Tibial nerve (tissue), 4 donors: ENCODE results near the gene MYL10. TPM values are rescaled to one million over a fixed set of nuclear protein-coding genes. Genes with fewer than 3 reads are reported as not detected.

Experiments used
- DNase-seq, 2 donors: peaks; one replicate each; pipeline ENCODE4 v3.0.0-alpha.2; 2019; ENCODE audit warnings: low spot score in 2 of 2
- H3K27ac ChIP-seq, 4 donors: fragments of 200-600 bp; sonication (generic) in 3 of 4; one replicate each; pipeline ENCODE4 v1.5.1; 2017 to 2019; ENCODE audit warnings: mild to moderate bottlenecking in 1 of 4
- H3K27me3 ChIP-seq, 2 donors: fragments of 200-600 bp; sonication (generic) in 1 of 2; one replicate each; pipeline versions ENCODE4 v1.5.1 to v1.6.0; 2017 to 2019
- H3K36me3 ChIP-seq, 3 donors: fragments of 200-600 bp; sonication (generic); one replicate each; pipeline ENCODE4 v1.5.1; 2018 to 2019
- H3K4me1 ChIP-seq, 4 donors: fragments of 200-600 bp; sonication (generic) in 3 of 4; one replicate each; pipeline ENCODE4 v1.5.1; 2017 to 2019
- H3K4me3 ChIP-seq, 4 donors: fragments of 200-600 bp; sonication (generic) in 3 of 4; one replicate each; pipeline ENCODE4 v1.5.1; 2017 to 2019; ENCODE audit warnings: mild to moderate bottlenecking in 1 of 4, moderate library complexity in 1 of 4
- H3K9me3 ChIP-seq, 4 donors: fragments of 200-600 bp; sonication (generic) in 3 of 4; one replicate each; pipeline ENCODE4 v1.5.1; 2017 to 2019
- CTCF ChIP-seq, 5 experiments: fragments of 200-600 bp in 3 of 5; fragments of 450-650 bp in 2 of 5; sonication (generic) in 3 of 5; IDR thresholded peaks; one replicate each; pipeline ENCODE4 v1.5.1; 2016 to 2019; ENCODE audit warnings: antibody characterized with exemption in 5 of 5, mild to moderate bottlenecking in 3 of 5, moderate library complexity in 2 of 5
- EP300 ChIP-seq, 2 donors: sonication (generic); formaldehyde crosslinking; IDR thresholded peaks; one replicate each; pipeline ENCODE4 v1.6.1; 2017; ENCODE audit warnings: antibody characterized with exemption in 2 of 2, mild to moderate bottlenecking in 1 of 2
- POLR2A ChIP-seq, 2 donors: fragments of 450-650 bp; IDR thresholded peaks; one replicate each; pipeline ENCODE4 v1.6.1; 2017; ENCODE audit warnings: antibody characterized with exemption in 2 of 2, mild to moderate bottlenecking in 2 of 2, moderate library complexity in 2 of 2
- WGBS, 2 donors: methylation state at CpG; one replicate each; pipeline ENCODE4 v1.1.5; 2018; 5-methylcytosine and 5-hydroxymethylcytosine counted together
- total RNA-seq, 4 donors: library from RNA; depleted of rRNA; stranded (reverse); fragments of >200 nt; gene quantifications; one replicate each; pipeline ENCODE4 v1.1.0, GENCODE V29; 2016

MYL10 gene
- total RNA-seq, 4 donors from 2014 or later, result not detected

DNA sequence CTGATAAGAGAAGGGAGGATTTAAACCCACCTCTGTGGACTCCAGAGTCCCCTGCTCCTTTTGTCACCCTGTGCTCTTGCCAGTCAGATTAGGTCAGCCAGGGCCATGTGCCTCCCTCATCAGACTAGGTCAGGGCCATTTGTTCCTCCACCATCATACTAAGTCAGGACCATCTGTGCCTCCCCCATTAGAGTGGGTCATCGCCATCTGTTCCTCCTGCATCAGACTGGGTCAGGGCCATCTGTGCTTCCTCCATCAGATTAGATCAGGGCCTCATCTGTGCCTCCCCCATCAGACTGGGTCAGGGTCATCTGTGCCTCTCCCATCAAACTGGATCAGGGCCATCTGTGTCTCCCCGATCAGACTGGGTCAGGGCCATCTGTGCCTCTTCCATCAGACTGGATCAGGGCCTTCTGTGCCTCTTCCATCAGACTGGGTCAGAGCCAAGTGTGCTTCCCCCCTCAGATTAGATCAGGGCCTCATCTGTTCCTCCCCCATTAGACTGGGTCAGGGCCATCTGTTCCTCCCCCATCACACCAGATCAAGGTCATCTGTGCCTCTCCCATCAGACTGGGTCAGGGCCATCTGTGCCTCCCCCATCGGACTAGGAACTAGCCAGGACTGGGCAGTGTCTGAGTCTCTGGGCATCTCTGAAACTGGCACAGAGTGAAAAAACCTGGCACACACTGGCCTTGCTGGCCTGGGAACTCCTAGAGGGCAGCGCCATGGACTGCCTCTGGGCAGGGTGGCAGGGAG, 11.5 kb downstream of the MYL10 start:
- TF ChIP-seq CTCF (IDR thresholded peaks at IDR 0.05), result no peak
- no peak for TF ChIP-seq EP300 (IDR thresholded peaks at IDR 0.05)
- TF ChIP-seq POLR2A (IDR thresholded peaks at IDR 0.05), result no peak
- Histone ChIP-seq H3K27ac (no peak overlapping the region), H3K9me3 (no peaks in the 10 kb centered on the region), H3K27me3 (no peaks in the 10 kb centered on the region), H3K36me3 (no peaks in the 10 kb centered on the region), H3K4me1 (peaks cover 0 to 7% (median 0%) of the 10 kb centered on the region in 4 donors), H3K4me3 (no peak overlapping the region)
- DNase-seq, result no peak
- 91 to 93% methylated on average over 3 to 4 of the region's 4 CpGs for WGBS, 2 donors

DNA sequence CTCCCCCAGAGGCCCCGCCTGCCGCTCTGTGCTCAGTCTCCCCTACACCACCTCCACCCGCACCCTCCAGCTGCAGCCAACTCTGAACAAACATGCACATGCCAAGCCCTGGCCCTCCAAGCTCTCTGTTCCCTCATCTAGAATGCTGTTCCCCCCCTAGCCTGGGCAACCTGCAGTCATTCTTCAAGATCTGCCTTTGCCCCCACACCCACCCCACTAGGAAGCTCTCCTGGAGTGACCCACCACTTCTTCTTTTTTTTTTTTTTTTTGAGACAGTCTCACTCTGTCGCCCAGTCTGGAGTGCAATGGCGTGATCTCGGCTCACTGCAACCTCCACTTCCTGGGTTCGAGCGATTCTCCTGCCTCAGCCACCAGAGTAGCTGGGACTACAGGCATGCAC, 13.7 kb downstream of the MYL10 start:
- WGBS, 2 donors, result 85 to 86% methylated on average over 8 of the region's 8 CpGs
- H3K27ac ChIP-seq, result no peak overlapping the region

GRCh38 chr7:101614939-101615302, 14.2 kb downstream of the MYL10 start:
- Histone ChIP-seq H3K4me1 (peaks cover 0 to 7% (median 0%) of the 10 kb centered on the region in 4 donors), H3K4me3 (no peak overlapping the region), H3K36me3 (no peaks in the 10 kb centered on the region), H3K27ac (no peak overlapping the region), H3K9me3 (no peaks in the 10 kb centered on the region), H3K27me3 (no peaks in the 10 kb centered on the region)
- WGBS, 2 donors, result 49 to 52% methylated on average over 9 of the region's 9 CpGs
- DNase-seq, result no peak
- TF ChIP-seq CTCF (IDR thresholded peaks at IDR 0.05) (no peak), POLR2A (IDR thresholded peaks at IDR 0.05) (no peak), EP300 (IDR thresholded peaks at IDR 0.05) (no peak)

More for the DNA sequence above, 13.7 kb downstream of the MYL10 start:
- peaks cover 0 to 7% (median 0%) of the 10 kb centered on the region in 4 donors for H3K4me1 ChIP-seq
- no peaks in the 10 kb centered on the region for H3K36me3 ChIP-seq
- H3K9me3 ChIP-seq, result no peaks in the 10 kb centered on the region
- DNase-seq, result no peak
- TF ChIP-seq POLR2A (IDR thresholded peaks at IDR 0.05) (no peak), EP300 (IDR thresholded peaks at IDR 0.05) (no peak), CTCF (IDR thresholded peaks at IDR 0.05) (no peak)
- H3K27me3 ChIP-seq, result no peaks in the 10 kb centered on the region
- H3K4me3 ChIP-seq, result no peak overlapping the region

DNA sequence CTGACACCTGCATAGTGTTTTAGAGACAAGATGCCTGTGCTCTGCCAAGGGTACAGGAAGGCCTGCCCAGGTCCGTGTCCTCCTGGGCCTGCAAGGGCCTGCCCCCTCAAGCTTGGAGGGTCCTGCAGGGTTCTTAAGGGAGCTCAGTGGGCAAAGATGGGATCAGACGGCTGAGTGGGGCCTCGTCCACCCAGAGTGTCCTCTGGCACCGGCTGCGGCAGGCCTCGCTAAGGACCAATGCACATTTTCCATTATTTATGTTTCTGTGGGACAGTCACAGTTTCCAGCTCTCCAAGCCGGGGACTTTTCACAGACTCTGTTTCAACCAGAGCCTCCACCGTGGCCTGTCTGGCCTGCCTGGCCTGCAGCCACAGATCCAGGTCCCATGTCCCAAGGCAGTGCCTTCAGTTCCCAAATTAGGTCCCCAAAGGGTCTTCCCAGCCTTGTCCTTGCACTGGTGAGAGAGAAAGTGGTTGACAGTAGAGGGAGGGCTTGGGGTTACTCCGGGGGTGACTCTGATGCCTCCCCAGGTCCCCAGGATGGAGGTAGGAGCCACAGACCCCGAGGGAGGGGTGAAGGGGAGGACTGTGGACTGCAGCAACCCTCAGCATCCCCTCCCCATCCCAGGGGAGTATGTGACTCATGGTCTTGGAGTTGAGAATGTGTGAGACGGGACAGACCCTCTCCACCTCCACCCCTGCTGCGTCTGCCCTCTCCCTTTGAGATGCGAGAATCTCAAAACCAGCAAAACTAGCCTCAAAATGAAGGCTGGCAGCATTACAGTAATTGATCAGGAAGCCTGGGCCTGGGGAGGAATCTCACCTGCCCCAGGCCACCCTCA, 14.8 kb downstream of the MYL10 start:
- 65 to 74% methylated on average over 11 to 13 of the region's 13 CpGs for WGBS, 2 donors
- Histone ChIP-seq H3K4me3 (no peak overlapping the region), H3K27ac (no peak overlapping the region), H3K27me3 (no peaks in the 10 kb centered on the region), H3K9me3 (no peaks in the 10 kb centered on the region), H3K4me1 (peaks cover 0 to 7% (median 0%) of the 10 kb centered on the region in 4 donors), H3K36me3 (no peaks in the 10 kb centered on the region)
- TF ChIP-seq POLR2A (IDR thresholded peaks at IDR 0.05) (no peak), EP300 (IDR thresholded peaks at IDR 0.05) (no peak), CTCF (IDR thresholded peaks at IDR 0.05) (no peak)
- DNase-seq, result no peak
